Activated CD4-positive, alpha-beta T cell treated with anti-CD3 and anti-CD28 coated beads for 1 hour (primary cell): ENCODE data around the gene PABPC5.

Experiments used
- DNase-seq: peaks from one replicate; pipeline ENCODE4 v3.0.0-alpha.2; 2020

PABPC5 gene

GRCh38 chrX:91434351-91435168 is at the start of gene PABPC5:
Gene PABPC5, plus strand, starts transcription at chrX:91434839. Its CDS starts 739 bp downstream, at chrX:91435578.
- DNase-seq, result no peak

GRCh38 chrX:91389026-91389425 is 45.6 kb upstream of the PABPC5 start:
- no peak for DNase-seq

GRCh38 chrX:91414713-91415112 is 19.9 kb upstream of the PABPC5 start:
- no peak for DNase-seq

DNA sequence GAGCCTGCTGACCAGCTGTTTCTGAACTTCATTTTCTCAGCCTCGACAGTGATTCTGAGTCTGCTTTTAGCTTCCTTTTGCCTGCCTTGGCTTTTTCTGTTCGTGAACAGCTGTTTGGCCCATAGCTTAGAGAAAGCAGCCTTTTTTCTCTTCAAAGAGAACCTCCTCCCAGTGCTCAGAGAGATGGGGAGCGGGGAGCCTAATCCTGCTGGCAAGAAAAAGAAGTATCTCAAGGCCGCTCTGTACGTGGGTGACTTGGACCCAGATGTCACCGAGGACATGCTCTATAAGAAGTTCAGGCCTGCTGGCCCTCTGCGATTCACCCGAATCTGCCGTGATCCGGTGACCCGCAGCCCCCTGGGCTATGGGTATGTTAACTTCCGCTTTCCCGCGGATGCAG is 756 bp downstream of the PABPC5 start:
- DNase-seq, result no peak
